MM.1S (cell line): Measurements from ENCODE around the gene TMEM212.

Experiments
- DNase-seq: peaks from one replicate; pipeline ENCODE4 v3.0.0-alpha.2; 2015
- H2AFZ ChIP-seq: fragments of 300-600 bp; sonication (generic); 2 replicates; pipeline ENCODE4 v1.6.0; 2016; ENCODE audit warnings: antibody characterized with exemption, low read length
- H3F3A ChIP-seq: fragments of 300-600 bp; sonication (generic); 2 replicates; pipeline ENCODE4 v1.6.1; 2016; ENCODE audit warnings: mild to moderate bottlenecking, antibody characterized with exemption, low read length, moderate library complexity, mixed read lengths; ENCODE audit not compliant: insufficient read depth
- H3K27ac ChIP-seq: fragments of 300-600 bp; sonication (generic); 2 replicates; pipeline ENCODE4 v1.5.1; 2016; ENCODE audit warnings: mild to moderate bottlenecking, low read length
- H3K27me3 ChIP-seq: fragments of 300-600 bp; sonication (generic); replicated peaks from 2 replicates; pipeline ENCODE4 v1.6.0; 2016; ENCODE audit warnings: low read length; ENCODE audit not compliant: insufficient read depth
- H3K36me3 ChIP-seq: fragments of 300-600 bp; sonication (generic); replicated peaks from 2 replicates; pipeline ENCODE4 v1.6.1; 2016; ENCODE audit warnings: mild to moderate bottlenecking, low read length, mixed read lengths; ENCODE audit not compliant: insufficient read depth
- H3K4me1 ChIP-seq: fragments of 300-600 bp; sonication (generic); 2 replicates; pipeline ENCODE4 v1.6.1; 2016; ENCODE audit warnings: low read length, mixed read lengths
- H3K4me2 ChIP-seq: fragments of 300-600 bp; sonication (generic); 2 replicates; pipeline ENCODE4 v1.6.0; 2016; ENCODE audit warnings: low read depth, low read length
- H3K4me3 ChIP-seq: fragments of 300-600 bp; sonication (generic); 2 replicates; pipeline ENCODE4 v1.5.1; 2016; ENCODE audit warnings: low read length, mixed read lengths
- H3K79me2 ChIP-seq: fragments of 300-600 bp; sonication (generic); 2 replicates; pipeline ENCODE4 v1.6.1; 2016; ENCODE audit warnings: mixed run types, low read length, mixed read lengths
- H3K9ac ChIP-seq: fragments of 300-600 bp; sonication (generic); 2 replicates; pipeline ENCODE4 v1.6.1; 2016; ENCODE audit warnings: low read length, mixed read lengths
- H3K9me2 ChIP-seq: fragments of 300-600 bp; sonication (generic); replicated peaks from 2 replicates; pipeline ENCODE4 v1.6.1; 2016; ENCODE audit warnings: mild to moderate bottlenecking, low read length, mixed read lengths; ENCODE audit not compliant: insufficient read depth
- H3K9me3 ChIP-seq: fragments of 300-600 bp; sonication (generic); replicated peaks from 2 replicates; pipeline ENCODE4 v1.6.1; 2016; ENCODE audit warnings: mild to moderate bottlenecking, low read length, mixed read lengths; ENCODE audit not compliant: insufficient read depth
- H4K20me1 ChIP-seq: fragments of 300-600 bp; sonication (generic); 2 replicates; pipeline ENCODE4 v1.6.1; 2016; ENCODE audit warnings: mild to moderate bottlenecking, low read length, moderate library complexity, mixed read lengths; ENCODE audit not compliant: insufficient read depth
- CTCF ChIP-seq: fragments of 300-600 bp; sonication (generic); IDR thresholded peaks from 2 replicates; pipeline ENCODE4 v1.5.1; 2016; ENCODE audit warnings: antibody characterized with exemption, low read length, mixed read lengths
- EZH2 ChIP-seq: fragments of 300-600 bp; sonication (generic); optimal IDR thresholded peaks from 2 replicates; pipeline ENCODE3; 2017; ENCODE audit warnings: low read depth, mild to moderate bottlenecking, antibody characterized with exemption, low read length, mixed read lengths
- EZH2phosphoT487 ChIP-seq: fragments of 300-600 bp; sonication (generic); IDR thresholded peaks from 2 replicates; pipeline ENCODE4 v1.6.1; 2018; ENCODE audit warnings: antibody characterized with exemption, low read length

The TMEM212 gene

DNA sequence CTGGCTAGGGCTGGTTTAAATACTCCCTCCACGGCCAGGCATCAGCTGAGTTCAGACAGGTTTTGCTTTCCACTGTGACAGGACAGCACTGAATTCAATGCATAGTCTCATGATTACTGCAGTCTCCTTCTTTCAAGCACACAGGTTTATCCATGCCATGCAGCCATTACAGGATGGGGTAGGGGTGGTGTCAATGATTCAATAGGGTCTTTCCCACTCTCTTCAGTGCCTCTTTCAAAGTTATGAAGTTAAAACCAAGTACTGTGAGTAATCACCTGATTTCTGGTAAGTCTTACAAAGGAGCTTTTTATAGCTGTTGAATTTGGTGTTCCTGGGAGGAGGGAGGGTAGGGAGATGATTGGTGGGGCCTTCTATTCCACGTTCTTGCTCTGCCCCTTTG is 47.2 kb downstream of the TMEM212 start:
- H3K9ac ChIP-seq, result no peak overlapping the region
- H3K4me2 ChIP-seq, result no peak overlapping the region
- no peak overlapping the region for H2AFZ ChIP-seq
- DNase-seq, result no peak
- no peak overlapping the region for H3K27ac ChIP-seq
- H3K4me3 ChIP-seq, result no peak overlapping the region
- no peaks in the 10 kb centered on the region for H3K79me2 ChIP-seq
- H3K9me2 ChIP-seq, result no peaks in the 10 kb centered on the region
- H3K36me3 ChIP-seq, result no peaks in the 10 kb centered on the region
- no peaks in the 10 kb centered on the region for H3K27me3 ChIP-seq
- no peaks in the 10 kb centered on the region for H4K20me1 ChIP-seq
- no peaks in the 10 kb centered on the region for H3K4me1 ChIP-seq
- H3K9me3 ChIP-seq, result no peaks in the 10 kb centered on the region
- H3F3A ChIP-seq, result no peaks in the 10 kb centered on the region
- no peak for TF ChIP-seq CTCF
- no peak for TF ChIP-seq EZH2
- TF ChIP-seq EZH2phosphoT487, result no peak

- H3K9me3 ChIP-seq, result no peaks in the 10 kb centered on the region
- no peak overlapping the region for H2AFZ ChIP-seq
- no peaks in the 10 kb centered on the region for H3K27me3 ChIP-seq
- no peaks in the 10 kb centered on the region for H4K20me1 ChIP-seq
- DNase-seq, result no peak
- no peak overlapping the region for H3K27ac ChIP-seq
- no peaks in the 10 kb centered on the region for H3K9me2 ChIP-seq
- H3F3A ChIP-seq, result no peaks in the 10 kb centered on the region
- no peak overlapping the region for H3K9ac ChIP-seq
- no peak overlapping the region for H3K4me3 ChIP-seq
- H3K36me3 ChIP-seq, result no peaks in the 10 kb centered on the region
- H3K4me2 ChIP-seq, result no peak overlapping the region
- H3K79me2 ChIP-seq, result no peaks in the 10 kb centered on the region
- H3K4me1 ChIP-seq, result no peaks in the 10 kb centered on the region
- TF ChIP-seq CTCF, result no peak
- no peak for TF ChIP-seq EZH2phosphoT487
- no peak for TF ChIP-seq EZH2
Measured at GRCh38 chr3:171892457-171892856, 49.3 kb downstream of the TMEM212 start.

DNA sequence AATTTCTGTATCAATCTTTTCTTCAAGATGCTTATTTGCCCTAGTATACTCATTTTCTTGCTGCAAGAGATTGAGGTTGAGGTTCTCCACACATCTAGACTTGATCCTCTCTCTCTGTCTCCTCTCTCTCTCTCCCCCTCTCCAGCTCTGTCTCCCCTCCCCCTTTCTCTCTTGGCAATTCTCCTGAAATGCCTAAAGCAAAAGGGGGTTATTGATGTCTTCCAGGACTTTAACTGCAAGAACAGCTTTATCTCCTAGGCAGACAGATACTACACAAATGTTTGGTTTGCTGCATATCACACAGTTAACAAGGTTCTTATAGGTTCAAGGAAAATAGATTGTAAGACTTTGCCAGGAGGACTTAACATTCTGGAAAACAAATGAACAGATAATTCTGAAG is 52.1 kb downstream of the TMEM212 start:
- no peak overlapping the region for H3K4me2 ChIP-seq
- H4K20me1 ChIP-seq, result no peaks in the 10 kb centered on the region
- no peaks in the 10 kb centered on the region for H3K4me1 ChIP-seq
- no peaks in the 10 kb centered on the region for H3K9me3 ChIP-seq
- H3K27me3 ChIP-seq, result no peaks in the 10 kb centered on the region
- no peaks in the 10 kb centered on the region for H3K9me2 ChIP-seq
- no peaks in the 10 kb centered on the region for H3F3A ChIP-seq
- no peak for TF ChIP-seq EZH2
- no peak for TF ChIP-seq EZH2phosphoT487
- TF ChIP-seq CTCF, result no peak
- H3K27ac ChIP-seq, result no peak overlapping the region
- no peaks in the 10 kb centered on the region for H3K36me3 ChIP-seq
- H3K9ac ChIP-seq, result no peak overlapping the region
- H3K79me2 ChIP-seq, result no peaks in the 10 kb centered on the region
- H3K4me3 ChIP-seq, result no peak overlapping the region
- no peak overlapping the region for H2AFZ ChIP-seq
- no peak for DNase-seq

DNA sequence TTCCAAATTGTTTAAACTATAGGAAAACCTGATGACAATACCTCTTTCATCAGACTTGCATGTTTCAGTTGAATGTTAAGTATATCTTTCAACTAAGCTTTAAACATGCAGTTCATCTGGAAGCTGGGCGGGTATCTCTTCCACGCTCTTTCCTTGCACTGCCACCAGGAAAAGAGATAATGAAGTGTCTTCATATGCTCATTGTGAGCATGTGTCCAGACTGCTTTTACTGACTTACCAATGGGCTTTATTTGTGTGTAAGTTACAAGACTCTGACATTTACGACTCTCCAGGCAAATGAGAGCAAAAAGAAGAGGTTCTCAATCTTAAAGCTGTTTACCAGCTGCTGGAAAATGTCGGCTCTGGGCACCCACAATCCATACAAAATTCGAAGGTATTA is 52.8 kb downstream of the TMEM212 start:
- no peak overlapping the region for H3K4me3 ChIP-seq
- no peak overlapping the region for H3K4me2 ChIP-seq
- no peak overlapping the region for H2AFZ ChIP-seq
- H3K9me3 ChIP-seq, result no peaks in the 10 kb centered on the region
- no peaks in the 10 kb centered on the region for H3K4me1 ChIP-seq
- H3K79me2 ChIP-seq, result no peaks in the 10 kb centered on the region
- H3K27me3 ChIP-seq, result no peaks in the 10 kb centered on the region
- TF ChIP-seq EZH2 (no peak), CTCF (no peak), EZH2phosphoT487 (no peak)
- H3K9ac ChIP-seq, result no peak overlapping the region
- H4K20me1 ChIP-seq, result no peaks in the 10 kb centered on the region
- no peaks in the 10 kb centered on the region for H3F3A ChIP-seq
- no peaks in the 10 kb centered on the region for H3K36me3 ChIP-seq
- H3K9me2 ChIP-seq, result no peaks in the 10 kb centered on the region
- no peak overlapping the region for H3K27ac ChIP-seq
- no peak for DNase-seq
